Measurements from ENCODE around the gene HOXA13.

HOXA13 gene

DNA sequence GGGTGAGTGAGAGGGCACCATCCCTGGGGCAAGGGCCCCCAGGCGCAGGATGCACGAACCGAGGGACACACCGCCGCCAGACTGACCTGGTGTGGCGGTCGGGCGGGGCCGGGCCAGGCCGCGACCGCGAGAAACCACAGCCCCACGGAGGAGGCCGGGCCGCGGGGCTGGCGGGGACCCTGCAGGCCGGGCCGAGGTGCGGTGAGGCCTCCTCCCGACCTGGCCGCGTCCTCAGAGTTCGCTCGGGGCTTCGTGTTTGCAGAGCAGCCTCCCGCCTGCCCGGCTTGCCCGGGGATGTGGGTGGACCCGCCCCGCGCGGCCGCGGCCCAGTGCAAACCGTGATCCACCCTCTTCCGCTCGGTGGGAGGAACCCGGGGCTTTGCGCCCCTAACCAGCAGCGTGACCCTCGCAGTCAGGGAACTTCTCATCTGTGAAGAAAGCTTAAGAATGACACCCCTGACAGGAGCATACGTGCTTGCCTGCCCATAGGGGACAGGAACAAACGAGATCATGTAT, 20.6 kb upstream of the HOXA13 start:
- peak overlapping the region in 1 of 2 donors; percentile 35 for H3K4me3 Mint-ChIP-seq
- DNase-seq (no peak), ATAC-seq (replicated peaks) (peak in 1 of 2 donors; percentile 19)
- H3K27ac Mint-ChIP-seq = no peak overlapping the region
- peaks cover 8 to 9% of the 10 kb centered on the region in 2 donors for H3K4me1 Mint-ChIP-seq
- H3K36me3 Mint-ChIP-seq = no peaks in the 10 kb centered on the region
- peaks cover 76 to 90% of the 10 kb centered on the region in 2 donors for H3K27me3 Mint-ChIP-seq
- H3K9me3 Mint-ChIP-seq = no peaks in the 10 kb centered on the region

DNA sequence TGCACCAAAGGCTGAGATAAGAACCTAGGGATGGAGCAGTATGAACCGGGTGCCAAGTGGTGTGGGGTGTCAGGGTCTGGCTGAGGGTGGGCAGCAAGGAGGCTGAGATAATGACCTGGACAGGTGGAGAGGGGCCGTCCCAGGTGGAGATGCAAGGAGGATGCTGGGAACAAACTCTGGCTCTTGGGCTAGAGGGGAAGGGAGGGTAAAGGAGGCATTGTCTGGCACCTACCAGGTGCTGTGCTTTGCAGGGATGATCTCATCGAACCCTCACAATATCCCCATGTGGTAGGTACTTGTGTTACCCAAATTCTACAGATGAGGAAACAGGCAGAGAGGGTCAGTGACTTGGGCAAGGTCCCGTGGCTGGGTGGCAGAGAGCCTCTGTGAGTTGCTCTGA, 19.9 kb upstream of the HOXA13 start:
- Mint-ChIP-seq H3K36me3 (no peaks in the 10 kb centered on the region), H3K4me3 (no peak overlapping the region), H3K27me3 (peaks cover 75 to 90% of the 10 kb centered on the region in 2 donors), H3K4me1 (peaks cover 5 to 9% of the 10 kb centered on the region in 2 donors), H3K9me3 (no peaks in the 10 kb centered on the region), H3K27ac (peak overlapping the region; percentile 48)
- ATAC-seq (replicated peaks) (no peak), DNase-seq (no peak)

DNA sequence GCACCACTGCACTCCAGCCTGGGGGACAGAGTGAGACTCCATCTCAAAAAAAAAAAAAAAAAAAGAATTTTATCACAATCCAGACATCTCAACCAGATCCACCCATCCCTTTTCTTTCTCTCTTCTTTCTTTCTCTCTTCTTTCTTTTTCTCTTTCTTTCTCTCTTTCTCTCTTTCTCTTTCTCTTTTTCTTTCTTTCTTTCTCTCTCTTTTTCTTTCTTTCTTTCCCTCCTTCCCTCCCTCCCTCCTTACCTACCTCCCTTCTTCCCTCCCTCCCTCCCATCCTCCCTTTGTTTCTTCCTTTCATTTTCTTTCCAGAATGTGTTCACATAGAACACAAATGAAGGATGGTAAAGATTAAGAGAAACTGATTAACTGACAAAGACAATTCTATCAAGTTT, 18.1 kb upstream of the HOXA13 start:
- Mint-ChIP-seq H3K4me1 (peaks cover 7 to 17% of the 10 kb centered on the region in 2 donors), H3K9me3 (no peaks in the 10 kb centered on the region), H3K27me3 (peaks cover 78 to 93% of the 10 kb centered on the region in 2 donors), H3K36me3 (no peaks in the 10 kb centered on the region), H3K4me3 (no peak overlapping the region), H3K27ac (no peak overlapping the region)
- no peak for ATAC-seq (replicated peaks)
- no peak for DNase-seq

DNA sequence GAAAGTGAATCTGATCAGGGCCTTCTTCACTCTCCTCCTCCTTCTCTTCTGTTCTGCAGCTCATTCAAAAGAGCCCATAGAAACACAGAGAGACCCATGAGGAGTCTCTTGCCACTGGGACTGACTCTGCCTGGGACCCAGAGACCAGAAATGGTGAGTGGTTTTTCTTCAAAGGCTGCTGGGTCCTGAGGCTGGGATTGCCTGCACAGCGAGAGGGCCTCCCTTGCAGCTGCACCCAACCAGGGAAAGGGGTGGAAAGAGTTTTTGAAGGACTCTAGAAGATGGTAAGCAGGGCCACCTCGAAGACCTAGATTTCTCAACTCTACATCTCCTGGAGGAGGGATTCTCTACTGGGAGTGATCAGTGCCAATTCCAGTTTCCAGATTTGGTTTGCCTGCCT, 15.5 kb upstream of the HOXA13 start:
- no peak overlapping the region for H3K27ac Mint-ChIP-seq
- no peaks in the 10 kb centered on the region for H3K36me3 Mint-ChIP-seq
- H3K27me3 Mint-ChIP-seq = peaks cover 80 to 96% of the 10 kb centered on the region in 2 donors
- DNase-seq (no peak), ATAC-seq (replicated peaks) (no peak)
- no peaks in the 10 kb centered on the region for H3K9me3 Mint-ChIP-seq
- H3K4me1 Mint-ChIP-seq = peaks cover 14 to 21% of the 10 kb centered on the region in 2 donors
- no peak overlapping the region for H3K4me3 Mint-ChIP-seq

DNA sequence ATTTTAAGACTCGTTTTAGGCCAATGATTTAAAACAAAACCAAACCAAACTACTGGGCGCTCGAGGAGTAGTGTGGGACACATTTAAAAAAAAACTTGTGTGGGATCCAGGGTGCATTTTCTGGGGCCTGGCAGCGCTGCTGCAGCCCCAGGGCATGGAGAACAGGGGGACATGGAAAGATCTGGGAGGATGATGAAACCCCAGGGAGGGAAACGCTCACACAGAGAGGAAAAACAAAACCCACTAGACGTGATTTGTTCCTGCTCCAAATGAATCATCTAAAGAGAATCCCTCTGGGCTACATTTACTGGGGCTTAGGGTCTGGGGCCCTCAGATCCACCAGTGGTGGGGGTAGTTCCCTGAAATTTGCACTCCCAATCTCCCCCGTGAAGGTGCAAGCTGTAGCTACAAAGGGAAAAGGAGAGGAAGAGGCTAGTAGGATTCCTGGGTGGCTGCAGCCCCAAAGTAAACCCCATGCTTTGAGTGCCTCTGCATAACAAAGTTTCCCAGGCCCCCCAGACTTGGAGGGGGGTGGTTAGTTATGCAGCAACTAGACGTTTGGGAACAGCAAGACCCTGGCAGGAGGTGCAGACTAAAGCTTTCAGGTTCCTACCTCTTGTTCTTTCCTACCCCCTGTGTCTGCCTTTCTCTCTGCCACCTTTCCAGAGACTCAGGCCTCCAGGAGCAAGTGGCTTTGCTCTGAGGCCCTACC, 14.5 kb upstream of the HOXA13 start:
- H3K9me3 Mint-ChIP-seq = no peaks in the 10 kb centered on the region
- H3K27ac Mint-ChIP-seq = no peak overlapping the region
- H3K4me1 Mint-ChIP-seq = peaks cover 12 to 19% of the 10 kb centered on the region in 2 donors
- H3K27me3 Mint-ChIP-seq = peaks cover 80 to 98% of the 10 kb centered on the region in 2 donors
- ATAC-seq (replicated peaks) (no peak), DNase-seq (no peak)
- H3K36me3 Mint-ChIP-seq = no peaks in the 10 kb centered on the region
- H3K4me3 Mint-ChIP-seq = no peak overlapping the region

DNA sequence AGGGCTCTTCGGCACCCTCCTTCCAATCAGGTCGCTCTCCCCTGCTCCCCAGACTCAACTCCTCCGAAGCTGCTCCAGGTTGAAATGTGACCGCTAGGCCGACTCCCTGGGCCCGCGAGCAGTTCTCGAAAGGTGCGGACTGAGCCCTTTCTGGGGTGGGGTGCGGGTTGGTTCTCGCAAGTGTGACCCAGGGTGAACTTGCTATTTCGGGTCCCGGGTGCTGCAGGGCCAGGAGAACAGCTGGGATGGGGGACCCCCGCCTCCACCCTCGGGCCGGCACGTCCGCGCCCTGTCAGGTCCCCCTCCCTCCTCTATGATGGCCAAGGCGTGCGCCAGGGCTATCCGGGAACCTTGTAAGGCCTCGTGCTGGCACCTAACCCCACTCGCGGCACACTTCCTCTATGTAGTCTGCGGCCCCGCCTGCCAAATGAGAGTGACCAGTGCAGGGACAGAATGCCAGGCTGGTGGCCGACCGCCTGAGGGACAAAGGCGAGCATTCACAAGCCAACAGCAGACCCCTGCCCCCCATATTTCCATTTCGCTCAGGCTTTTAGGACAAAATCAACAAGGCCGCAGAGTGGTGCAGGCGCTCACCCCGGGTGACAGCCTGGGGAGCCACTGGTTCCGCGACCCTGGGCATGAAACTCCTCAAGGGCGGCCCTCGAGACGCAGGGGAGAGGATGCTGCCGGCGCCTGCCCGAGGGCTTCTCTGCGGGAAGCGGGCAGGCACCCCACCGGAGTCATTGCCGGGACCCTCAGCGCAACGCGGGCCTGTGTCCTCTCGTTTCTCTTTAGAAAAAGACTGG, 13.7 kb upstream of the HOXA13 start:
- no peaks in the 10 kb centered on the region for H3K9me3 Mint-ChIP-seq
- peaks cover 12 to 19% of the 10 kb centered on the region in 2 donors for H3K4me1 Mint-ChIP-seq
- peak overlapping the region; percentile 20 for H3K27ac Mint-ChIP-seq
- H3K27me3 Mint-ChIP-seq = peaks cover 80 to 98% of the 10 kb centered on the region in 2 donors
- no peaks in the 10 kb centered on the region for H3K36me3 Mint-ChIP-seq
- peak overlapping the region in 1 of 2 donors; percentile 53 for H3K4me3 Mint-ChIP-seq
- no peak for DNase-seq
- ATAC-seq (replicated peaks) = no peak

DNA sequence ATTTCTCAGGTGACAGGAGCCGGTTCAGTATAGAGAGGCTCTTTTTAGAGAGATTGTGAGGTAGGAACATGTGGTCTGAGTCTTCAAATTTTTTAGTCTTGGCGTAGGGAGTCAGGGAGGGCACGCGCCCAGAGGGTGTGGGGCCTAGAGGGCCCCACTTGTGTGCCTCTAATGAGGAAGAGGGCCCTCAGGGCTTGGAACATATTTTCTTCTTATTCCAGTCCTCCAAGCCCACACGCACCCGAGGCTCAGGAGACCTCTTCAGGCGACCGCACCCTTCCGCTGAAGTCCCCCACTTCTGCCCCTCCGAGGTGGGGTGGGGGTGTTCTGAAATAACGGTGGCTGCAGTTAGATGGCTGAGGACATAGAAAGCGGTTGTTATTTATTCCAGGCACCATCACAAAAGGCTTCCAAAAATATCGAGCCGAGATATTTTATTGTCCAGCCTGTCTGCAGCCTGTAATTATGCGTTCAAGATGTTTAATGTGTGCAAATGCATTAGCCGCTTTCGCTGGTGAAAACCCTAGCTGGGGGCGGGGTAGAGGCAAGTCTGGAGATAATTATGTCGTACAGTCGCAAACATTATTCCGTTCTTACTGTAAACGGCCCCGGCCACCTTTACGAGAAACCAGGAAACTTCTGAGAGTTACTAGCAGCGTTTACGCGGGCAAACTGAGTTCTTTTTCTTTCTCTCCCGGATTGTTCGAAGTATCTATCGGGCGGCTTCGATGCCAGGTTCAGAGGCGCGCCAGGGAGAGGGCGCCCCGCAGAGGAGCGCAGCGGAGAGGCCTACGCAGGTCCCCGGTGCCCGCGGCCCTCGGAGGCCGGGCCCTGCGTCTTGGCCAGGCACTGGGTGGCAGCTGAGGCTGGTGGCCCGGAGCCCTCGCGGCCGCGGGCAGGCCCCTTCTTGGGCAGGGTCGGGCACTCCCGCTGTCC, 12.9 kb upstream of the HOXA13 start:
- DNase-seq = no peak
- H3K27me3 Mint-ChIP-seq = peaks cover 81 to 98% of the 10 kb centered on the region in 2 donors
- no peak for ATAC-seq (replicated peaks)
- no peak overlapping the region for H3K4me3 Mint-ChIP-seq
- no peaks in the 10 kb centered on the region for H3K9me3 Mint-ChIP-seq
- H3K36me3 Mint-ChIP-seq = no peaks in the 10 kb centered on the region
- peaks cover 12 to 19% of the 10 kb centered on the region in 2 donors for H3K4me1 Mint-ChIP-seq
- no peak overlapping the region for H3K27ac Mint-ChIP-seq

DNA sequence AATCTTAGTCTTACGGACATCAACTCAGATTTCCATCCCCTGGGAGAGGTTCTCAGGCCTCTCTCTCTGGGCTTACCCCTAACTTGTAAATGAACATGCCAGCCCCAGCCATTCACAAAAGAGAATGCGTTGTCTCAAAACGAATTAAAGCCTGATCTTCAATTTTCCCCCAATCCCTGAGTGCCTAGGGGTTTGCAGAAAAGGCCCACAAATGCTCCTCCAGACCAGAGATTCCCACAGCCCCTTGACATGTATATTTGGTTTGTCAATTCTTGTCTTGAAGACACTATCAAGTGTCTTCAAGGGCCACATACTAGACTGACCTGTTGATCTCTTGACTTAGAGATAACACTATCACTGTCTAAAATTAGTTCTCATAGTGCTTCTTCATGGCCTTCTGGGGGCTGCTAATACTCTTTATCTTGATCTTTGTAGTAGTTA, 11.9 kb upstream of the HOXA13 start:
- ATAC-seq (replicated peaks) (no peak), DNase-seq (no peak)
- peaks cover 12 to 19% of the 10 kb centered on the region in 2 donors for H3K4me1 Mint-ChIP-seq
- peaks cover 79 to 98% of the 10 kb centered on the region in 2 donors for H3K27me3 Mint-ChIP-seq
- H3K9me3 Mint-ChIP-seq = no peaks in the 10 kb centered on the region
- H3K4me3 Mint-ChIP-seq = no peak overlapping the region
- no peak overlapping the region for H3K27ac Mint-ChIP-seq
- H3K36me3 Mint-ChIP-seq = no peaks in the 10 kb centered on the region

DNA sequence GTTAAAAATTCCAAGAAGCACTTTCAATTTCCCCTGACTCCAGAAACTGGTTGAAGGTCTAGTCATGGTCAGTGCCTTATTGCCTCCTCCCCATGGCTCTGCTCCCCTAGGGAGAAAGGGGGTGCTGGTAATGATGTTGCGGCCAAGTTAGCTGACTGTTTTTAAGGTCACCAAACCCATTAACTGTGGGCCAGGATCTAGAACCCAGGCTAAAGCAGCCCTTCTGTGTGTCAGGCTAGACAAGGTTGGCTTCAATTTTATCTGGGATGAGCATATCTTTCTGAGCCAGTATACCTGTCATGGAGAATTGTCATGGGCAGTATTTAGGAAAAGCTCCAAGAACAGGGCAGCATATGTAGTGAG, 11.2 kb upstream of the HOXA13 start:
- H3K36me3 Mint-ChIP-seq = no peaks in the 10 kb centered on the region
- no peak overlapping the region for H3K27ac Mint-ChIP-seq
- peaks cover 81 to 98% of the 10 kb centered on the region in 2 donors for H3K27me3 Mint-ChIP-seq
- peaks cover 13 to 19% of the 10 kb centered on the region in 2 donors for H3K4me1 Mint-ChIP-seq
- DNase-seq (no peak), ATAC-seq (replicated peaks) (no peak)
- no peak overlapping the region for H3K4me3 Mint-ChIP-seq
- no peaks in the 10 kb centered on the region for H3K9me3 Mint-ChIP-seq

DNA sequence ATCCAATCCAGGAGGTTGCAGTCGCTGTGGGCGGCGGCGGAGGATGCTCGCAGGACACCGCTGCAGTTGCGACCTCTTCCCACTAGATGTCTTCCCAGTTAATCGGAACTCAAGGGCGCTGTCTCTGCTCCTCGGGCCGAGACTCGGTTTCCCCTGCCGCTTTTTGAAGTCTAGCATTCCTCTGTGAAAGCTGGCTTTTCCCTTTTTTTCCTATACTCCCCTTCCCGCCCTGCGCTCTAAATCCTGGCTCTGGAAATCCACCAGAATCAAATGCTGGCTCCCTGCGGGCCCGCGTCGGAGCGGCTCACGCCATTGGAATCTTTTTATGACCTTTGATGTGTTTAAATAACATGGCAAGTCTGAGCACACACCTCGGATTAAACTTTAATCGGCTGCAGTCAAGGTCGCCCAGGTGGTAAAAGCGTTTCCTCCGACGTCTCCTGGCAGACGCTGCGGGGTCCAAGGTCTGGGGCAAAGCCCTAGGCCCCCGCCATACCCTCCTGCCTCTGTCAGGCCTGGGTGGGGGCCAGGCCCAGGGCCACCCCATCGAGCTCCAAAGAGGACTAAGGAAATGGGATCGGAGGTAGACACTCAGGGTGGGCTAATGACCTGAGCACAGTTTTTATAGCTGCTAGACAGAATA, 10.7 kb upstream of the HOXA13 start:
- ATAC-seq (replicated peaks) (peak; percentile 34 to 48), DNase-seq (no peak)
- Mint-ChIP-seq H3K27me3 (peaks cover 81 to 98% of the 10 kb centered on the region in 2 donors), H3K27ac (no peak overlapping the region), H3K4me3 (peak overlapping the region; percentile 44 to 74), H3K4me1 (peaks cover 16 to 24% of the 10 kb centered on the region in 2 donors), H3K36me3 (peaks cover 0 to 2% of the 10 kb centered on the region in 2 donors), H3K9me3 (no peaks in the 10 kb centered on the region)

DNA sequence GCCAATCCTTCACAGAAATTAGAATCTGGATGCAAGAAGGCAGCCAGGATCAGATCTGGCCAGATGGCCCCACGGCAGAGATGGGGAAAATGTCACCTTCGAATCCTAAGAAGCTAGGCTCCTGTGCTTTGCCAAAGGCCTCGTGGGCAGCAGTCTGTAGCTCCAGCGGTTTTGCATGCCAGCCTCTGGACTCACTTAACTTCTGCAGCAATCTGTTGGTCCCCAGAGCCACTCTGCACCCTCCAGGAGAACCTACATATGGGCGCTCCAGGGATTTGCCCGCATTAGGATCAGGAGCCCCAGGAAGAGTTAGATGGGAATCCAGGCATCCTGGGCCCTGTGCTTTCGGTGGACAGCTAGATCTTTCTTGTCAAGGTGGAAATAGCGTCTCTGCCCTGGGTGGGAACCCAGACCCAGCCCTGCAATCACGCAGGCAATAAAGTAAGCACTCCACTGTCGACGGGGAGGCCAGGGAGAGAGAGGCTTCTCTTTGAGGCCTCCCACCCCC, 10.1 kb upstream of the HOXA13 start:
- Mint-ChIP-seq H3K4me3 (peak overlapping the region in 1 of 2 donors; percentile 74), H3K27me3 (peaks cover 79 to 98% of the 10 kb centered on the region in 2 donors), H3K9me3 (no peaks in the 10 kb centered on the region), H3K27ac (no peak overlapping the region), H3K36me3 (peaks cover 0 to 2% of the 10 kb centered on the region in 2 donors), H3K4me1 (peaks cover 19 to 30% of the 10 kb centered on the region in 2 donors)
- no peak for DNase-seq
- ATAC-seq (replicated peaks) = no peak

DNA sequence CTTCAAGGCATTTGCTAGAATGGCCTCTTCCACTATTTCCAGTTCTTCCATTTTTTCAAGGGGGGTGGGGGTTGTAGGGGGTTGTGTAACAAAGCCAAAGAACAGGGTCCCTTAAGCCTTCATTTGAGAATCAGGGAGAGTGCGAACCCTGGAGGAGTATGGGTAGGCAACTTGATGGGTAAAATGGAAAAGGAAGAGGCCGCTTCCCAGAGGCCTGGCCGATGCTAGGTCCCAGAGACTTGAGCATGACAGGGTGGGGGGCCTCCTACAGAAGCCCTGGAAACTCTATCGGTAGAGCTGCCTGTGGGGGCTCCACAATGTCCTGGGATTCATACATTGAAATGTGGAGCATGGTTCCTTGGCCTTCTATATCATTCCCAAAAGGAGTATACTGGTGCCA, 9.1 kb upstream of the HOXA13 start:
- Mint-ChIP-seq H3K9me3 (no peaks in the 10 kb centered on the region), H3K4me1 (peaks cover 26 to 36% of the 10 kb centered on the region in 2 donors)

DNA sequence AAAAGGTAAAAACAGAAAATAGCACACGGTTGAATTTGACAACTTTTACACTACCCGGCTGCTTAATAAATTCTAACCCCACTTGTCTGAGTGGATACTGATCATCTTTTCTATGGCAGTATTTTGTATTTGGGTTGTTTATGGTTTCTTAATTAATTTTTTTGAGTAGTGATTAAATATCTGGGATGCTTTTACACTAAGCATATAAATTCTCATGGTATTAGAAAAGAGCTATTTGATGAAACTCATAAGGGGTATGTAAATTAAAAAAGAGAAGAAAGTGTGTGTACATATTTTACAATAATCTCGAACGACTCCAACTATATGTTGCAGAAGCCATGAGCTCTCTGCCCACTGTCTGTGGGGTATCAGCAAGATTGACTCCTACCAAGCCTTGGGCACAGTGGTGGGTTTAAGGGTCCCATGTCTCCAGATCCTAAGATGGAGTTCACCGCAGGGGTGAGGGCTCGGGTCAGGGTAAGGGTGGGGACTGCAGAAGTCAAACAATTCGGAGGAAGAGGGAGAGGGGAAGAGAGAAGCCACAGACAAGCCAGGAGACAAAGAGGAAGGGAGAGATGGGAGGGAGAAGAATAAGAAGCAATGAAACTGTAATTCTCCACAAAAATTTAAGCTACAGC, 7.6 kb upstream of the HOXA13 start:
- ATAC-seq (replicated peaks) (no peak), DNase-seq (no peak)
- H3K9me3 Mint-ChIP-seq = no peaks in the 10 kb centered on the region
- H3K4me3 Mint-ChIP-seq = no peak overlapping the region
- H3K27me3 Mint-ChIP-seq = peaks cover 87 to 98% of the 10 kb centered on the region in 2 donors
- H3K27ac Mint-ChIP-seq = no peak overlapping the region
- H3K36me3 Mint-ChIP-seq = peaks cover 0 to 2% of the 10 kb centered on the region in 2 donors
- peaks cover 25 to 32% of the 10 kb centered on the region in 2 donors for H3K4me1 Mint-ChIP-seq

More for the DNA sequence above, 9.1 kb upstream of the HOXA13 start:
- Mint-ChIP-seq H3K27me3 (peaks cover 82 to 98% of the 10 kb centered on the region in 2 donors), H3K36me3 (peaks cover 0 to 2% of the 10 kb centered on the region in 2 donors), H3K4me3 (no peak overlapping the region), H3K27ac (no peak overlapping the region)
- DNase-seq (no peak), ATAC-seq (replicated peaks) (no peak)
